GM13976 (cell line): Measurements from ENCODE around the gene PTPRG.

Experiments used
- DNase-seq: peaks from one replicate; pipeline ENCODE4 v3.0.0; 2012; ENCODE audit warnings: low spot score
- in situ Hi-C: fragments of 300-500 bp; cut with MboI; formaldehyde crosslinking; loops from one replicate; pipeline ENCODE4 v1.12.0; 2022; ENCODE audit warnings: low sequenced_read_pairs, mixed read lengths, inconsistent platforms; ENCODE audit not compliant: unreplicated experiment
- TF ChIP-seq, protein P1 (sequence below): IDR thresholded peaks from 2 replicates; pipeline ENCODE4 v1.5.1; 2012; ENCODE audit warnings: borderline replicate concordance, mild to moderate bottlenecking; ENCODE audit not compliant: insufficient read depth; ENCODE audit errors: extremely low read depth, missing control alignments, control extremely low read depth

The PTPRG gene

DNA sequence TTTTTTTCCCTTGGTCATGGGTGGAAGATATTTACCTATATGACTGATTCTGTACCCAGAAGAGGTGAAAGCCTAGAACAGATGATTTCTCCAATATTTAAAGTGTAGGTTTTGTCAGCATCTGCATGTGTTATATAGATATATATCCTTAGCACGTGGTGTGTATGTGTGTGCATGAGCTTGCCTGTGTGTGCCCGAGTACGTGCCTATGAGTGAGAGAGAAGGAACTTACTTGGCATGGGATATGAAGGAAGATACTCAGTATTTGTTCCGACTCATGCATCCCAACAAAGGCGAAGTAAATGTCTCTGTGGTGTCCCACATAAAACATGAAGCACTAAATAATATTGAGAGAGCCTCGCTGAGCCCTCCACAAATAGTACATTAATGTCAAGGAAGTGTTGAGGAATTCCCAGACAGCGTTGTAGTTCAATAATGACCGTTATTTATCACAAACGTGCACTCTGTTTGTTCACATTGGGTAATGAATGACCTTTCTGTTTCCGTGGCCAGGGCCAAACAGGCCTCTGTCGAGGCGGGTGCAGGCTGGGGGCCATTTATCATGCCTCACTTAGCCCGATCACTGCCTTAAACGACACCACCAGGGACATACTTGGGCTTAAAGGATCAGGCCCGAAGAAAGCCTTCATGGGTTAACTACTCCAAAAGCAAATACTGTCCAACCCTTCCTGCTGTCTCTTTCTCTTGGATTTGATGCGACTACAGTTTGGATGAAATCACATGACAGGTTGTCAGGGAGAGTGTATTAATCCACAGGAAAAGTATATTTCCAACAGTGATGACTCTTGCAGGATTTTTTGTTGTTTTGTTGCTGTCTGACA lies 267.7 kb downstream of the PTPRG start:
- DNase-seq, result no peak
- TF ChIP-seq, protein P1, sequence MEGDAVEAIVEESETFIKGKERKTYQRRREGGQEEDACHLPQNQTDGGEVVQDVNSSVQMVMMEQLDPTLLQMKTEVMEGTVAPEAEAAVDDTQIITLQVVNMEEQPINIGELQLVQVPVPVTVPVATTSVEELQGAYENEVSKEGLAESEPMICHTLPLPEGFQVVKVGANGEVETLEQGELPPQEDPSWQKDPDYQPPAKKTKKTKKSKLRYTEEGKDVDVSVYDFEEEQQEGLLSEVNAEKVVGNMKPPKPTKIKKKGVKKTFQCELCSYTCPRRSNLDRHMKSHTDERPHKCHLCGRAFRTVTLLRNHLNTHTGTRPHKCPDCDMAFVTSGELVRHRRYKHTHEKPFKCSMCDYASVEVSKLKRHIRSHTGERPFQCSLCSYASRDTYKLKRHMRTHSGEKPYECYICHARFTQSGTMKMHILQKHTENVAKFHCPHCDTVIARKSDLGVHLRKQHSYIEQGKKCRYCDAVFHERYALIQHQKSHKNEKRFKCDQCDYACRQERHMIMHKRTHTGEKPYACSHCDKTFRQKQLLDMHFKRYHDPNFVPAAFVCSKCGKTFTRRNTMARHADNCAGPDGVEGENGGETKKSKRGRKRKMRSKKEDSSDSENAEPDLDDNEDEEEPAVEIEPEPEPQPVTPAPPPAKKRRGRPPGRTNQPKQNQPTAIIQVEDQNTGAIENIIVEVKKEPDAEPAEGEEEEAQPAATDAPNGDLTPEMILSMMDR, result no peak
- in situ Hi-C loops, result no loop called here

DNA sequence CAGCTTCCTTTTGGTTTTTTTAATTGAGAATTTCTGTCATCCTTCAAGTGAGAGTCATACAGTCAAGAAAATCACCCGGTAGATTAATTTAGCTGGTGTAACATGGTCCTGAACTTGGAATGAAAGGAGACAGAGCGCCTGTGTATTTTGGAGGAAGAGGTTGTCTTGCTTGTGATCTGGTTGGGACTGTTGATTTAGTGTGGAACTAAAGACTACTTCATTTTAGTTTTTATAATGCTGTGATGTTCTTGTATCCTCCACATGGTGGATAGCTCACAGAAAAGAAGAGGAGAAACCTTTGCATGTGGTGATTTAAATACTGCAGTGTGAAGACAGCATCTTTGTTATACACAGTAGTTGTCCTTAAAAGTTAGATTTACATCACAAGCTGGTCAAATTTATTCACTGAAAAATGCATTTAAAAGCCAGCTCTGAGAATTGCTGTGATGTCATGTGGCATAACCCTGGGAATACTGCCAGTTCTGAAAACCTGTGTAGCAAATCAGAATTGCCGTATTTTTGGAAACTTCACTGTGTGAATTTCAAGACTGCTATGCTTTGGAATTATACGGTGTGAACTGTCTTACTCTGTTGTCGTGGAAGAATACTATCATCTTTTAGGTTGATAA lies 268.5 kb downstream of the PTPRG start:
- no peak for DNase-seq

DNA sequence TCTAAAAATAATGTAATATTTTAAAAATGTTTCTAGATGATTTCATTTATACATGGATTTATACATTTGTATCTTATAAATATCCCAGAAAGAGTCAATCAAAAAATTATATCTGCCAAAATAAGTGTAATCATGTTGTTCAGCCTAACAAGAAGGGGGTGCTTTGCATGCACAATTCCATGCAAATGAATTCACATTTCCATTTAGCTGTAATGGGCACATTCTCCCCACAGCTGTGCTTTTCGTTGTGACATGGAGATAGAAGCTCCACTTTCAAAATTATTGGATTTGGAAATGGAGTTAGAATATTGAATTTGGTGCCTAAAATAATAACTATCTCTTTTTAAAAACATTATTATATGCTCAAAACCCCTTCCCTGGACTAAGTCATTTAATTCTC lies 270.6 kb downstream of the PTPRG start:
- TF ChIP-seq, protein P1, result no peak
- in situ Hi-C loops, result no loop called here
- DNase-seq, result no peak

More for the DNA sequence above, 268.5 kb downstream of the PTPRG start:
- TF ChIP-seq, protein P1, result no peak
- in situ Hi-C loops, result no loop called here

DNA sequence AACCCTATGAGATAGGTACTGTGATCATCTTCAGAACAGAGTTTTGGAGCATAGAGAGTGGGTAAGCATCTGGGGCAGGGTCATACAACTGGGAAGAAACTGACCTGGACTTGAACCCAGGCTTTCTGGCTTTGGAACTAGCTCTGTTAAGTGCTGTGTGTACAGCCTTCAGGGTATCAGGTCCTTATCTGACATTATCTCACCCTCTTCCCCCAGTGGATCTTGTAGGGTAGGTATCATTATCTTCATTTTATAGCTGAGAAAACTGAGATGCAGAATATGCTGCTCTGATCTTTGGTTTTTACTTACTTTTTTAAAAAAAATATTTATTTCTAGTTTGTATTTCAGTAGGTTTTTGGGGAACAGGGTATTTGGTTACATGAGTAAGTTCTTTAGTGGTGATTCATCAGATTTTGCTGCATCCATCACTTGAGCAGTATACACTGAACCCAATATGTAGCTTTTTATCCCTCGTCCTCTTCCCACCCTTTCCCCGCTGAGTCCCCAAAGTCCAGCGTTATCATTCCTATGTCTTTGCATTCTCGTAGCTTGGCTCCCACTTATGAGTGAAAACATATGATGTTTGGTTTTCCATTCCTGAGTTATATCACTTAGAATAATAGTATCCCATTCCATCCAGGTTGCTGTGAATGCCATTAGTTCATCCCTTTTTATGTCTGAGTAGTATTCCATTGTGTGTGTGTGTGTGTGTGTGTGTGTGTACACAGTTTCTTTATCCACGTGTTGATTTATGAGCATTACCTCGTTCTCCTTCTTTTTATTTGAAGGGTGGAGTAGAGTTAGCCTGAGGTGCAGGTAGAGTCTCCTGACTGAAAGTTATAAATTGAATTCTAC lies 271.2 kb downstream of the PTPRG start:
- TF ChIP-seq, protein P1, result no peak
- in situ Hi-C loops, result no loop called here
- DNase-seq, result no peak

DNA sequence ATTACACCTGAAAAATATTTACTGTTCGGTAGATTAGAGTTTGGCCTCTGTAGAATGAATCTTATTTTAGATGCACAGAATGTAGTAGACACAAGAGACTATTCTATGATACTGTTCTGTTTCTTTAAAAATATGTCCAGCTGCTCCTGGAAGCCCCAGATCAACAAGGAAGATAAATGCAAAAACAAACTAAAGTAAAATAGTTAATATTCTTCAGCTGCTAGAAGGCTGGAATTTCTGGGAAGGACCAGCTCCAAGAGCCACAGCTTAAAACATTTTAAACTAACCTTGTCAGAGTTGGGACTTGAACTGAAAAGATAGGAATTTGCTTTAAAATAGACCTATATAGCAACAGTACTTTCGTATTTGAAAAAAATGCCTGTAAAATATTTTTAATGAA lies 277.9 kb downstream of the PTPRG start:
- no peak for DNase-seq
- TF ChIP-seq, protein P1, result no peak
- in situ Hi-C loops, result no loop called here

DNA sequence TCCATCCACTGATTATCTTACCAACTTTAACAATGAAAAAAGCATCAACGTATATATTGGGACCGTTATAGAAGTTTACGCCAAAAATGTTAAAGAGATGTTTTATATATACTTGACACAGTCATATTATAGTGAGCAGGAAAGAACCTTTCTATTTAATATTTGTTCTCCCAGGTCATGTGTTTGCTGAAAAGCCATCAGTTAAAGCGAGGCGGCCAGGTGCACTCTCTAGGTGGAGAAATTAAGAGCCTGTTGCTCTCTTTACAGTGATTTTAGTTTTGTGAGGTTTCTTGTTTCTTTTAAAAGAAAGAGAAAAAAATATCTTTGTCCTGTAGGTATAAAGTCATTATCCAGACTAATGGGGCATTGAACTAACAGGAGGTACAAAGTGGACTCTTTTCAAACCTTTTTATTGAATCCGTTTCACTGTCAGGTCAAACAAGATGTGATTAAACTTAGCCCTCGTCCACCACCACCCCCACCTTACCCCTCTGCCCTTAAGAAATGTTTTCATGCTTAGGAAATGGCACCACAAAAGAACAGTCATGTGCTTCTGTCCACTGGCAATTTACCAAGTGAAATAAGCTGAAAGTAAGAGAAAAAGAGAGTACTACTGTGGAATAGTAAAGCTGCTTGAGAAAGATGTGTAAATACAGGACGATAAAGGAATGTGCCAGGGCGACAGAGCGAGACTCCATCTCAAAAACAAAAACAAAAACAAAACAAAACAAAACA lies 279.9 kb downstream of the PTPRG start:
- in situ Hi-C loops, result no loop called here
- TF ChIP-seq, protein P1, result no peak
- no peak for DNase-seq
